PFSK-1 (cell line): ENCODE measurements around the gene TPPP3.

Experiments used
- FOXP2 ChIP-seq: optimal IDR thresholded peaks from 2 replicates; pipeline ENCODE3; 2011; ENCODE audit warnings: borderline replicate concordance, control low read depth, inconsistent platforms; ENCODE audit not compliant: insufficient read depth; ENCODE audit errors: extremely low read length, extremely low read depth
- POLR2AphosphoS5 ChIP-seq: IDR thresholded peaks from 2 replicates; pipeline ENCODE4 v1.6.1; 2012; ENCODE audit warnings: low read depth, mild to moderate bottlenecking, control low read depth, low read length, moderate library complexity
- REST ChIP-seq, 2 experiments: IDR thresholded peaks; 2 replicates each; pipeline versions ENCODE4 v1.6.1 to v1.8.0; 2011 to 2012; ENCODE audit warnings: low read depth in 2 of 2, low read length in 2 of 2, control low read depth in 1 of 2, inconsistent platforms in 1 of 2, mild to moderate bottlenecking in 1 of 2, moderate library complexity in 1 of 2; ENCODE audit not compliant: insufficient read depth in 1 of 2
- SIN3A ChIP-seq: IDR thresholded peaks from 2 replicates; pipeline ENCODE4 v1.6.1; 2012; ENCODE audit warnings: mild to moderate bottlenecking, low read length, moderate library complexity, borderline replicate concordance; ENCODE audit not compliant: insufficient read depth
- TAF1 ChIP-seq: IDR thresholded peaks from 2 replicates; pipeline ENCODE4 v1.6.1; 2012; ENCODE audit warnings: low read length, control low read depth, borderline replicate concordance; ENCODE audit not compliant: insufficient read depth

The TPPP3 gene

DNA sequence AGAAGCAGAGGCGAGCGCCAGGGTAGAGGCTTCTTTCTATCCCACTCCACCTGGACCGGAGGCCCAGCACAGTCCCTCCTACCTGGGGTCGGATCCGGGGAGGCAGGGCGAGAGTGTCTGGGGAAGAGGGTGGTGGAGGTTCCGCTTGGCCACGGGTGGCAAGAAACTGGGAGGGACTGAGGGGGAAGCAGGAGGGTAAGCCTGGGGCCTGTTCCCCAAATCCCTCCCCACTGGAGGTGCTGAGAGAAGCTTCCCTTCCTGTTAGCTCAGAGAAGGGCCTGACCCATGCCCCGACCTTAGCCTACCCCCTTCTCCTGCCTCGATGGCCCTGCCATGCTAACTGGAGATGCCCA lies 1.8 kb upstream of the TPPP3 start:
- TF ChIP-seq SIN3A (no peak), TAF1 (no peak), REST (IDR thresholded peaks at IDR 0.05; ENCODE audit: insufficient read depth in 1 of 2, low read depth in 2 of 2, low read length in 2 of 2) (no peak), POLR2AphosphoS5 (no peak), FOXP2 (no peak)

DNA sequence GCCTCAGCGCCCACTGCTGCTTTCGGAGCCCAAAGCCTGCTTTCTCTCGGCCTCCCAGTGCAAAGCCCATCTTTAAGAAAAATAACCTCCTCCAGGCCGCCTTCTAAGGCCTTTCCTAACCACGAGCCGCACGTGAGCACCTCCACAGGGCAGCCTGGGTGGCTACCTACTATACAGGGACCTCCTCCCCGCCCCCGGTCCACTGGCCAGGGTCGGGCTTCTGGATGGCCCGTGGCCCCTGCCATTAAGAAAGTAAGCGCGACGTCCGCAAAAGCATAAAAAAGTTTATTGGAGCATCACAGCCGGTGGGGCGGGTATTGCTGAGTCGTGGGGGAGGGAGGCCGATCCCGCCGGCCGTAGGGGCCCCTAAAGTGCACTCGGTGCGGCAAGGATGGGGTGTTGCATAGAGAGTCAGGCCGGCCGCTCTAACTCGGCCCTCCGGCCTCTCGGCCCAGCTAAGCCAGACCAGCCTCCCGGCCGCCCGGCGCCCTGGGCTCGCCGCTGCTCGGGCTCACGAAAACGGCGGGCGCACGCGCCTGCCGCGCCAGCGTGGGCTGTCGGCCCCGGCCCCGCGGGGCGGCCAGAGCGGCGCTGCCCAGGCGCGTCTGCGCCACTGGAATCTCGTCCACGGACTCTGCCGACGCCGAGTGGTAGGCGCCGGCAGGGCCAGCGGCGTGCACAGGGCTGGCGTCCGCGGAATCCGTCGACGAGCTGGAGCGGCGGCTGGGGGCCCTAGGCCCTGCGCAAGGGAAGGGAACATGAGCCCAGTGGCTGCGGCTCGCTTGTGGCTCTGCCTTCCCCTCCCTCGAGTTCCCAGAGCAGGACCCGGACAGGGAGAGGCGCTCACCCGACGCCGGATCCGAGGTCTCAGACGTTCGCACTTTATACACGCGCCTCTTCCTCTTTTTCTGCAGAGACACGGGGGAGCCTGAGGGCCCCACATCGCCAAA lies 1.1 kb upstream of the TPPP3 start:
- TF ChIP-seq POLR2AphosphoS5: no peak
- no peak for TF ChIP-seq FOXP2
- TF ChIP-seq REST (IDR thresholded peaks at IDR 0.05; ENCODE audit: insufficient read depth in 1 of 2, low read depth in 2 of 2, low read length in 2 of 2): no peak
- no peak for TF ChIP-seq TAF1
- no peak for TF ChIP-seq SIN3A

- TF ChIP-seq REST (IDR thresholded peaks at IDR 0.05; ENCODE audit: insufficient read depth in 1 of 2, low read depth in 2 of 2, low read length in 2 of 2) (no peak), TAF1 (no peak)
These were observed 473 bp upstream of the TPPP3 start for GRCh38 chr16:67393788-67394154.

GRCh38 chr16:67392301-67393059 lies 818 bp downstream of the TPPP3 start:
- TF ChIP-seq FOXP2: no peak
- no peak for TF ChIP-seq POLR2AphosphoS5
- TF ChIP-seq REST (IDR thresholded peaks at IDR 0.05; ENCODE audit: insufficient read depth in 1 of 2, low read depth in 2 of 2, low read length in 2 of 2): no peak
- no peak for TF ChIP-seq SIN3A
- TF ChIP-seq TAF1: no peak
